ENCODE data around the gene DHRS7B.

Gene DHRS7B

DNA sequence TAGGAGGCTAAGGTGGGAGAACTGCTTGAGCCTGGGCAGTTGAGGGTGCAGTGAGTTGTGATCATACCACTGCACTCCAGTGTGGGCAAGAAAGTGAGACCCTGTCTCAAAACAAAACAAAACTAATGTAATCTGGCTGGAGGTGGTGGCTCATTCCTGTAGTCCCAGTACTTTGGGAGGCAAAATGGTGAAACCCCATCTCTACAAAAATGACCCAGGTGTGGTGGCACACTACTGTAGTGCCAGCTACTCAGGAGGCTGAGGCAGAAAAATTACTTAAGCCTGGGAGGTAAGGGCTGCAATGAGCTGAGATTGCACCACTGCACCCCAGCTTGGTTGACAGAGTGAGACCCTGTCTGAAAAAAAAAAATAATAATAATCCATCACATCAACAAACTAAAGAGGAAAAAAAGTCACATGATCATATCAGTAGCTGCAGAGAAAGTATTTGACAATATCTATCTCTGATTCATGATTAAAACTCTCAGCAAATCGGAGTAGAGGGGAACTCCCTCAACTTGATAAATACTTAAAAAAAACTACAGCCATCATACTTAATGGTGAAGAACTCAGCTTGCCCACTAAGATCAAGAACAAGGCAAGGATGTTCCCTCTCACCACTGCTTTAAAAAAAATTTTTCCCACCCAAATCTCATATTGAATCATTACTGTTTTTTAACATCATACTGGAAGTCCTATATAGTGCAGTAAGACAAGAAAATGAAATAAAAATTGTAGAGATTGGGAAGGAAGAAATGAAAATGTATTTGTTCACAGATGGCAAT, 31.0 kb downstream of the DHRS7B start:
- no peak for DNase-seq (ENCODE audit: low spot score)

DNA sequence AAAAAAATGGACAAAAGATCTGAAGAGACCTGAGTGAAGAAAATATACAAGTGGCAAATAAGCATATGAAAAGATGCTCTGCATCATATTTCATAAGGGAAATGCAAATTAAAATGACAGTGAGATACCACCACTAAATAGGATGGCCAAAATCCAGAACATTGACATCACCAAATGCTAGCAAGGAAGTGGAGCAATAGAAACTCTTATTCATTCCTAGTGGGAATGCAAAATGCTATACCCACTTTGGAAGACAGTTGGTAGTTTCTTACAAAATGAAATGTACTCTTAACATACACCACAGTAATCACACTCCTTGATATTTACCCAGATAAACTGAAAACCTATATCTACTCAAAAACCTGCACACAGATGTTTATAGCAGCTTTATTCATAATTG, 33.6 kb downstream of the DHRS7B start:
- DNase-seq (ENCODE audit: low spot score), result no peak

DNA sequence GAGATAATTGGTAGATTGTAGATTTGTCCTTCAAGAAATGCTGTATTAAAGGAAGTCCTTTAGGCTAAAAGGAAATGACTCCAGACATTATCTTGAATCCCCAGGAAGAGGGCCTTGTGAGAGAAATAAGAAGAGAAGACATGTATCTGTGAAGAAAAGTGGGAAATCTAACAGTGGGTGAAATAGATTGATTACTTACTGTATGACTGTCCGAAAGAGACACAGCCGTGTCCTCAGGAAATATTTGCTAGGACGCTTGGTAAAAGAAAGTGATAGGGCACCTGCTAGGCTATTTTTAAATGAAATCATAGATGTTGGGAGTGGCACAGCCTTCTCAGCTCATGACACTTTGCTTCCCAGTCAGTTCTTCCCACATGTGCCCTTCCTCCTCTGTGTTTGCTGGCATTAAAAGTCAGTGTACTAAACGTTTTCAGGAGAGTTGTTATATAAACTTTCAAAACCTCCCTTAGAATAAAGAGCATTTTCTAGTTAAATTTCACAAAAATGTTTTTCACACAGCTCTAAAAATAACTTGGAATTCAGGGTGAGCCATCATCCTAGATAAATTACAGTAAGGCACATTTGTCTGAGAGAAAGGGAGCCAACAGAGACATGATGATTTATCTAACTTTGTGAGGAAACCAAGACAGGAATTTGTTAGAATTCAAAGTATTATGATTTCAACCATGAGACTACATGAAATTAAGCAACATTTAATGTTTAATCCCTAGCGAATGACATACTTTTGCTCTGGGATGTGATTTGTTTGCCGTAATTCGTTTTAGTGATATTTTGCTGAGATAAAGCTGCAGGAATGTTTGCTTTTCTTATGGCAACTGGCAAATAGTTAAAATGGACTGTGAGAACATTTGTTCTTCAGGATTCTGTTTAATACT, 35.0 kb downstream of the DHRS7B start:
- DNase-seq (ENCODE audit: low spot score), result no peak

DNA sequence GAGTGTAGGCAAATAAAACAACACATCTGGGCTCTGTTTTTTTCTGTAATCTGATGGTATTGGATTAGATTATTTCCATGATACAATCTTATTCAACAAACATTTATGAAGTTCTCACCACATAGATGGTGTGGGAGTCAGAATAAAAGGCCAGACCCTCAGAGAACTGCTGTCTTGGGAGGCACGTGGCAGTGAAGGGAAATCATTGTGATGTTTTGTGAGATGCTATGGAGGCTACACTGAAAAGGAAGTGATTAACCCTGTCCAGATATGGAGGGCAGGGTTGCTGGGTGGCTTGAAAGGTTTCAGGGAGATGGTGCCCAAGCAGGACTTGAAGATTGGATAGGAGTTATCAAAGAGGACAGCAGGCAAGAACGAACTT, 35.6 kb downstream of the DHRS7B start:
- DNase-seq (ENCODE audit: low spot score), result no peak

DNA sequence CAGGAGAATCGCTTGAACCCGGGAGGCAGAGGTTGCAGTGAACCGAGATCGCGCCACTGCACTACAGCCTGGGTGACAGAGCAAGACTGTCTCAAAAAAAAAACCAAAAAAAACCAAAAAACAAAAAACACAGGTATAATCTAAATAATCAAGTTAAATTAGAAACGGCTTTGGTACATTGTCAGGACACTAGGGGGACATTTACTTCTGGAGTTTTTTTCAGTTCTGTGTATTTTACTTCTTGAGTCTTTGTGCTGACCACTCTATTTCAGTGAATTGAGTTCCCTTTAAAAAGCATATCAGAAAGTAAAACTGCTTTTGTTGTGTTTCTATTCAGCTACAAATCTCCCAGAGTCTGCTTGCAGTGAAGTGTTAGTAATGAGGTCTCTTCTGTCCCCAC, 36.3 kb downstream of the DHRS7B start:
- no peak for DNase-seq (ENCODE audit: low spot score)

DNA sequence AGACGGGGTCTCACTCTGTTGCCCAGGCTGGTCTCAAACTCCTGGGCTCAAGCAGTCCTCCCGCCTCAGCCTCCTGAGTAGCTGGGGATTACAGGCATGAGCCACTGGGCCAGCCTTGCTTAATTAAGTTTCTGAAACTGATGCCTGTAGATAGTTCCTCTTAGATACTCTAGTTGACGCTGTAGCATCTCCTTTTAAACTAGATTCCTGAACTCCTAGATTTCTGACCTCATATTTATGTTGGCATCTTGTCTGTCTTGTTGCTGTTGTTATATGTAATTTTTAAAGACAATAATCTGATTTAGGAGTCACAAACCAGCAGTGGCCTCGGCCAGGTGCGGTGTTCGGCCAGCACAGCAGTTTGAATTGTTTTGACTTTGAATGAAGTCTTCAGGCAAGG, 37.5 kb downstream of the DHRS7B start:
- DNase-seq (ENCODE audit: low spot score), result no peak

DNA sequence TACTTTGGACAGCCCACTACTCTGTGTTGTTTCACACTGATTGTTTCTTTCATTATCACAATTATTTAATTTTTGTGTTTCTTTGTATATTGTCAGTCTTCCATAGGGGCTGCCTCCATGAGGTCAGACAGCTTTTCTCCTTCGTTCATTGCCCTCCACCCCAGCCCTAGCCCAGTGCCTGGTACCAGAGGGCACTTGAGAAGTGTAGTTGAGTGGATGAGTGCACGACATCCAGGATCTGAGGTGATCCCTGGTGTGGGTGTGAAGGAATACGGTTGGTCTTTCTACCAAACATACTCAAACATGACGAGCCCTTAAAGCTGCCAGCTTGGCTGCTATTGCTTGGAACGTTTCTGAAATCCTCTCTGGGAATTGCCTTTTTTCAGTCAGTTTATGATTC, 37.9 kb downstream of the DHRS7B start:
- no peak for DNase-seq (ENCODE audit: low spot score)

DNA sequence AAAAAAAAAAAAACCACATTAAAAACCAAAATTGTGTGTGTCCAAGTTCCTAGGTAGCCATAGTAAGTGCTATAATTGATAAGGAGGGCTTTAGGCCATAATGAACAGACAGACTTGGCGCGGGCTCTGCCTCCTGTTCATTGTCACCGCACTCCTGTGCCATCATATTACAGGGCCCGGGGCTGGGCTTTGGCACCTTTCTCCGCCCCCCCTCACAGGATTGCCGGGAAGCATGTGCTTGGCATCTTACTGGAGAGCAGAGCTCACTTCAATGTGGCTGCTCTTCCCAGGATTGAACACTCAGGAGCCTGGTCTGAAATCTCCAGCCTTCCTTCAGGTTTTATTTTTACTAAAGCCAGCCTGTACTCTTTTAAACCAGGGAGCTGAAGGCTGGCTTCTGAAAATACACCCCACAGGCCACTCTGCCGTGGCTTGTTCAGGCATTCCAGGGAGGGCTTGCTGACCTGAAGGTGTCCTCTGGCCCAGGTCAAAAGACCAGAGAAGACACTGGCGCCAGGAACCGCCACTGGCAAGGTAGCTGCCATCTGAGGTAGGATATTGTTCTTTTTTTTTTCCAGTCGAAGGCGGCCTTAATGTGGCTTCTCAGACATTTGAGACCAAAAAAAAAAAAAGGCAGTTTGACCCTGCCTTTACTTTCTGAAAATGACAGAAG, 39.3 kb downstream of the DHRS7B start:
- no peak for DNase-seq (ENCODE audit: low spot score)

DNA sequence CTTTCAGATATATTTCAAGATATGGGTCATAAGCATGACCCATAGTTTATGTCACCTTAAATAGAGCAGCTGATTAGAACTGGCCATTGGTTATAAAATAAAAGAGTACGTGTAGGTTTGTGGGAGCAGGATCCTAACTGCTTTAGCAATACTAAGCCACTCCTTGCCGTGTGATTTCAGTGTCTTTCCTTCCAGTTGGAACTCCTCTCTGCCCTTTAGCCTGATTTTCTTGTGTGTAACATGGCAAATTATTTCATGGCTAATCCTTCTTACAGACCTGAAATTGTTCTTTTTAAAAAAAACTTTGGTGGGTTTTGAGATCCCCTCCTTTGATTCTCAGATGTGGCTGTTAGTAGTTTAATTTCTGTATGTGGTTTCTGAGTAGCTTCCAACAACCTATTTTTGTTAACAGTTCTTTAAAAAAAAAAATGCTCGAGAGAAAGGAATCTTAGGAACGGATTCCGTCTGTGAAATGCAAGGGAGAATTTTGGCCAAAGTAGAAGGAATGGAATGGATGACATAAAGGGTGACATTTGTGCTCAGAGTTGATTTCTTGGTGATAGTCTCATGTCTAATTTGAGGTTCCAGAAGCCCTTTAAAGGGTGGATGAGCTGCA, 39.9 kb downstream of the DHRS7B start:
- no peak for DNase-seq (ENCODE audit: low spot score)

DNA sequence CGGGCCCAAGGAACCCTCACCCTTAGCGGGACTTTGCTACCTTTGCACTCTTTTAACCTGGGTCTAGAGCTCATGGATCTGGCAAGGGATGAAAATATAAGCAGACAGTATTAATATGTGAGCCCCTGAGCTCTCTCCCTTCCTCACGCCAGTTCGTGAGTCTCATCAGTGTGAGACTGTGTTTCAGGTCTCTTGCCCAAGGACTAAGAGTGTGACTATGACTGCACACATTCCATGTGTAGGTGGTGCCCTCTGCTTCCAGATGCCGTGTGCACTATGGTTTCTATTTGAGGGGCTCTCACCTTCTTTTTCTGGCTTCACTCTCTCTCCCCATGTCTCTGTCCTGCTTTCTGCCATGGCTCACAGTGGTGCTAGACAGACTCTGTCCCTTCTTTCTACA, 40.5 kb downstream of the DHRS7B start:
- DNase-seq (ENCODE audit: low spot score), result no peak

DNA sequence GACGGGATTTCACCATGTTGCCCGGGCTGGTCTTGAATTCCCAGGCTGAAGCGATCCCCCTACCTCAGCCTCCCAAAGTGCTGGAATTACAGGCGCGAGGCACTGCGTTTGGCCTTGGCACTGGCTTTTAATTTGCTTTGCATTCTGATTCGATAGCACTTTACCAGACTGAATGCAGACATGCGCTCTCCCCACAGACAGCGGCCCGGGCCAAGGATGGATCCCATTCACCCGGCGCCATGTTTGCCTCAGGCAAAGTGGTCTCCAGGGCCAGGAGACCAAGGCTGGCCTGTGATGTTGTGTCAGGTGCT, 41.7 kb downstream of the DHRS7B start:
- no peak for DNase-seq (ENCODE audit: low spot score)

DNA sequence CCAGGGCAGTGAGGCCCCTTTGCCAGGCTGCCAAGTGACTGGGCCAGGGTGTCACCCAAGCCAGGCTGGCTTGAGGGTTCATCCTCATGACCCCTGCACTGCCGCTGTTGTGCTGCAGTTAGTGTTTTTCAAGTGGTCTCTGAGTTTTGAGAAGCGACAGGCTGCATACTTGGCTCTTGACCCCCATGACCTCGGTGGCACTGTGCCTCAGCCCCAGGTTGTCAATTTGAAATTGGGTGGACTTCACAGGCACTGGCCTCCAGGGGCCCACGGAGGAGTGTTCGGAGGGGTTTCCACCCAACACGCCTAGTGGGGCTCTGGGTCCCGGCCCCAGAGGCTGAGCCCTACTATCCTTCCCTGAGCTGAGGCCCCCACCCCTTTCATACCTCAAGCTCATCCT, 42.7 kb downstream of the DHRS7B start:
- no peak for DNase-seq (ENCODE audit: low spot score)

DNA sequence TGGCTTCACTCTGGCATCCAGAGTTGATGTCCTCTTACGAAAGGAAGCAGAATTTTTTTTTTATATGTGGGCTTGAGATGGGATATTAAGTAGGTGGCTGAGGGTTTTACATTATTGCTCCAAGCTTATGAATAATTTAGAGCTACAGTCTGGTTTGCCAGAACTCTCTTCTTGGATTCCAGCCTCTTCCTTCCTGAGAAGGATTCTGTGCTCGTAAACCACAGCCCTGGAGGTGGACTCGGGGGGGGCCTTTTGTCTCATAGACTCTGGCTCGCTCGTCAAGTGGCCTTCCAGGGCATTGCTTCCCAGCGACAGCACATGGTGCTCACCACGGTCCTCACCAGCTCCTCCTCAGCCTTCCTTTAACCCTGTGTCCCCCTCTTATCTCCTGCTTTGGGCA, 44.0 kb downstream of the DHRS7B start:
- DNase-seq (ENCODE audit: low spot score), result no peak

DNA sequence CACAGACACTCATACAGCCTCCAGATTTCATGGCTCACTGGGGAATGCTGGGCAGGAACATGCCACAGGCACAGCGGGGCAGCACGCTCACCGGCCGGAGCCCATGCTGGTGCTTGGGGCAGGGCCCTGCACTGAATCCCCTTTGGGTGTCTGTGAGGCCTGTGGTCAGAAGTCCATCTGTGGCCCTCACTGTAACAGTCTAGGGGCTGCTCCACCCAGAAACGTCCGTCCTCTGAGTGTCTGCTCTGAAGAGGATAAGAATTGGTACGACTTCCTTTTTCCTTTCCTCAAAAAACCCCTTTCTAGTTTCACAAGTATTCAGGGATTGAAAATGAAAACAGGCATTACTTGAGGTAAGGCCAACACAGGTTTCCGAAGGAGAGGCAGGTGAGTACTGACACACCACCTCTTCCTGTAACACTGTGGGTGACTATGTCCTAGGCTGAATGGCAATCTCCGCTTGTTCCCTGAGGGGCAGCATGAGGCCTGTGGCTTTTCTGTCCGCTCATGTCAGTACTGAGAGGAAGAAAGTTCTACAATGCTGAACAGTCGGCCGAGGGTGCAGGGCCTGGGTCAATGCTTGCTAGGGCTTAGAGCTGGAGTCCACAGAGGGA, 44.7 kb downstream of the DHRS7B start:
- no peak for DNase-seq (ENCODE audit: low spot score)

DNA sequence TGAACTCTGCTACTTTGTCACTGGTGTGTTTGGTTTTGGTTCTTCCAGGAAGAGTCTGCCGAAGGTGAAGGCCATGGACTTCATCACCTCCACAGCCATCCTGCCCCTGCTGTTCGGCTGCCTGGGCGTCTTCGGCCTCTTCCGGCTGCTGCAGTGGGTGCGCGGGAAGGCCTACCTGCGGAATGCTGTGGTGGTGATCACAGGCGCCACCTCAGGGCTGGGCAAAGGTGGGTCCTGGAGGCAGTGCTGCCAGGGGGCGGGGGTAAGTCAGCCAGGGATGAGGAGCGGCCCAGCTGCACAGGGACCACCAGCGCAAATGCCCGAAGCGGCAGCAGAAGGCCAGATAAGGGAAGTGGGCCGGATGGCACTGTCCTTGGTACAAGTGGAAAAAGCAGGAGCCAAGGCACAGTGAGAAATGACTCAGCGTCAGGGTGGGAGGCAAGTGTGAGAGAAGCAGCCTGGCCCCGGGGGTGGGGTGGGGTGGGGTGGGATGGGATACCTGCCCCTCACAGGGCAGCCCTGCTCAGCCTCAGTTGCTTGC, 45.3 kb downstream of the DHRS7B start:
- no peak for DNase-seq (ENCODE audit: low spot score)

DNA sequence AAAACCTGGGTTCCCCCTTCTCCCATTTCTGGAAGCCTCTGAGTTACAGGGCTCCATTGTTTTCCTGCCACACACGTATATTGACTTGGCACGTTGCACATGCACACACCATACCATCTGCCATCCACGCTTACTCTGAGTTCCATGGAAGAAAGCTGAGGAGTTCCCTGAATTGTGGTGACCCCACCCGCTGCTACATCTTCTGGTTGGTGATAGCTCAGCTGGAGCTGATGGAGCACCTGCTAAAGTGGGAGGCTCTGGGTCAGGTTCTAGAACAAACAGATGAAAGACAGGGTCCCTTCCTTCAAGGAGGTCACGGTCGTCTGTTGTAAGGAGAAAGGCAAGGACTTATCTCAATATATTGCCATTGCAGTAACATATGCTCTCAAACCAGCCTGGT, 46.1 kb downstream of the DHRS7B start:
- DNase-seq (ENCODE audit: low spot score), result no peak

DNA sequence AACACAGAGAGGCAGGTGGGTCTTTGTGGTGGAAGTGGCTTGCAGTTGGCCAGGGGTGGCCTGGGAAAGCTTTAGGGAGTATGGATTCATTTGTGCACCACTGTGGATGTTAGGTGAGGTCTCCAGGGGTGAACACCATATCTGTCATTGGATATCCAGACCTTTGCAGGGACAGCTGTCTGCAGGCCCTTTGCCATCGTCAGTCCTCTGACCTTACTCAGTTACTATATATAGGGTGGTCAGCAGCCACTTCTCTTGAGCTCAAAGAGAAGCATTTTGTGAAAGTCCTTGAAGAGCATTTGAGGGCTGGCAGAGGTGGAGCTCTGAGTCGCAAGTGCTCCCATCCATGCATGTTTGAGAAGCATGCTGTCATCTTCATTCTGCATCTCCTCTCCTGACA, 46.8 kb downstream of the DHRS7B start:
- no peak for DNase-seq (ENCODE audit: low spot score)

DNA sequence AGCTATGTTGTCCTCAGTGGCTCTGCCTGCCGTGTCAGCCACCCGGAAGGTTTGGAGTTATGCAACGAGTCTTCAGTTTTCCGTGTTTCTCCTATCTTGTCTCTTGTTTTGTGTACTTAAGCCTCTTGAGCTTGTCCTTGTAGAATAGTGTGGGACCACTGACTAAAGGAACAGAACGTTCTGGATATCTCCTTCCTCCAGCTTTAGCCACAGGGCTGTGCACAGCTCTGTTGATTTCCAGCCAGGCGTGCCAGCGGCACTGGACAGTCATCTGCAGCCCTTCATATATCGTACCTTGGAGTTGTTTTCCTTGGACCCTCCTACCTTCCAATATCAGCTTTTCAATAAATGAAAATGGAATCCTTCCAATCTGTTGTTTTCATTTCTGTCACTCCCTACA, 47.4 kb downstream of the DHRS7B start:
- DNase-seq (ENCODE audit: low spot score), result no peak

DNA sequence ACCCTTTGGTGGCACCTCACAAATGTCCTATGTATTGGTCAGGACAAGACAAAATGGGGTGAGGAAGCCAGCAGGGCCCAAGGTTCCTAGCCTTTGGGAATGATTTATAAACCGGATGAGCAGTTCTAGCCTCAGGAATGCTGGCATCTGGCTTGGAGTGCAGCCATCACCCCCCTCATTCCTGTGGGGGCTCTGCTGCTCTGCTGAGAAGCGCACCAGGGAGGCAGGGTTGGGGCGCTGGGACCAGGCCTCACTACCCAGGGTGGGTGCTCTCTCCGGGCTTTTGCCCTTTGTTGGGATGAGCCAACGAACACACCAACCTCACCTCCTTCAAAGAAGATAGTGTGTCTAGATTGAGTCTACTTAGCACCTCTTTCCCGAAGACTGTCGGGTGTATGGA, 47.9 kb downstream of the DHRS7B start:
- DNase-seq (ENCODE audit: low spot score), result no peak

DNA sequence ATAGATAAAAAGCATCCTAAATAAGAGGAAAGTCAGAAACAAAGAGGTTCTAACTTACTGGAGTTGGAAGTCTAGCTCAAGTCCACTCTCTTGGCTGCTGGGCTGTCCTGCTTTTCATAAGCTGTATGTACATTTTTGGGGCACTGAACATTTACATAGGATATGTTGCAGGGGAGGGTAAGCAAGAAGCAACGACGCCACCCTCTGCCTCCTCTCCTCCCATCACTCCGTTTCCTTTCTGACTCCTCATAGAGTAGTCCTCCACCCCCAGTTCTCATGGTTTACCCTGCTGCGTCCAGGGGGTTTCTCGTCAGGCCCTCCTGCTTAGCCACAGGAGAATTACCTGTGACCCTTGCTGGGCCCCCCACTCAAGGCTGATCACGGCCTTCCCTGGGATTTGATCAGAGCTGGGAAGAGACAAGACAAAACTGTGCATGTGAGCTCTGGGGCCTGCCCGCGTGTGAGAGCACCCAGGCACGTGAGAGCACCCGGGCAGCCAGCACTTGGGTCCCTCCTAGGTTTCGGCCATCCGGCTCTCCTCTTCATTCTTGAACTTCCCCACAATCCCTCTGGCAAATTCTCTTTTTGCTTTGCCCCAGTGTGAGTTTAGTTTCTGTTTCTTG, 50.1 kb downstream of the DHRS7B start:
- DNase-seq (ENCODE audit: low spot score), result no peak

DNA sequence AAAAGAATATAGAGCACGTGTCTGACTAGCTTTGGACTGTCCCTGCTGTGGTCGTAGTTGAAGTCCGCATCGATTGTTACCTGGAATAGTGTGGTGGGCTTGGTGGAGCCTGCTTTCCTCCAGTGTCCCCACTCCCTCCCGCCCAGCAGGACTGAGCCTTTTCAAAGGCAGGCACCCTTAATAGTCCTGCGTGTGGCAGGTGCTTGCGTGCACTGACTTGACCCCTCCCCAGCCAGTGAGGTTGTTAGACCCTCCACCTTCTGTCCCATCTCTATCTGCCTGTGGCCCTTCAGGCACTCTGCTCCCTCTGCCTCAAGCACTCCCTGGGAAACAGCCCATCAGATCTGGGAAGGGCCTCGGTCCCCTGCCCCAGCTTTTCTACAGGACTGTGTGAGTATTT, 50.6 kb downstream of the DHRS7B start:
- DNase-seq (ENCODE audit: low spot score), result no peak

All from left forelimb (tissue), 1 donor.